EL (cell line): ENCODE measurements around the gene BHLHE40.

Experiments
- DNase-seq: peaks from one replicate; pipeline ENCODE4 v3.0.0-alpha.2; 2016

Gene BHLHE40

GRCh38 chr3:5002871-5003247 lies 23.6 kb downstream of the BHLHE40 start:
- no peak for DNase-seq

DNA sequence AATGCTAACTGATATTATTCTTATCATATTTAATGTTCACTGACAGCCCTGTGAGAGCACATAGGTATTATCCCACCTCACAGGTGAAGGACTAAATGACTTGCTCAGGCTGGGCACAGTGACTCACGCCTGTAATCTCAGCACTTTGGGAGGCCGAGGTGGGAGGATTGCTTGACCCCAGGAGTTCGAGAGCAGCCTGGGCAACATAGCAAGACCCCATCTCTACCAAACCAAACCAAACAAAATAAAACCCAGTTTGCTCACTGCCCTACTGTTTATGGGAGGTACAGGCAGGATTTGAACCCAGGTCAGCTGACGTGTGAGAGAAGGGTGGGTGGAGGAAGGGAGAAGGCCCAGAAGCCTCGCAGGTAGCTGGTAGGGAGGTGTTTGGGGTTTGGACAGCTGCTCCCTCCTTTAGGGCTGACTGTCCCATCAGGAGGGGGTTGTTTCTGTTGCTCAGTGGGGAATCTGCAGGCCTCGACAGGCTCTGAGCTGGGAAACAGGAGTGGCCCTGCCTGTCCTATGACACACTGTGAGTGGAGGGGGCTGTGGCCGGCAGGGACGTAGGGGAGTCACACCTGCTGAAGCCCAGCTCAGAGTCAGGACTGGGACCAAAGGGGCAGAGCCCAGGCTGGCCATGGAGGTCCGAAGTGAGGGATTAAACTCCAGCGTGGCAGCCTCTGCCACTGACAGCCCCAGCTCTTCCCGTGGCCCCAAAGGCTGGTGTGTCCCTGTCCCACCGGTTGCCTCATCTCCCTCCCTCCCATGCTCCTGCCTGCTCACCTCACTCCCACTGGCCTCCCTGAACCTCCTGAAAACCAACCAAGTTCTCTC lies 25.3 kb downstream of the BHLHE40 start:
- no peak for DNase-seq

- DNase-seq, result no peak
Measured at GRCh38 chr3:5005367-5005766, 26.1 kb downstream of the BHLHE40 start.

DNA sequence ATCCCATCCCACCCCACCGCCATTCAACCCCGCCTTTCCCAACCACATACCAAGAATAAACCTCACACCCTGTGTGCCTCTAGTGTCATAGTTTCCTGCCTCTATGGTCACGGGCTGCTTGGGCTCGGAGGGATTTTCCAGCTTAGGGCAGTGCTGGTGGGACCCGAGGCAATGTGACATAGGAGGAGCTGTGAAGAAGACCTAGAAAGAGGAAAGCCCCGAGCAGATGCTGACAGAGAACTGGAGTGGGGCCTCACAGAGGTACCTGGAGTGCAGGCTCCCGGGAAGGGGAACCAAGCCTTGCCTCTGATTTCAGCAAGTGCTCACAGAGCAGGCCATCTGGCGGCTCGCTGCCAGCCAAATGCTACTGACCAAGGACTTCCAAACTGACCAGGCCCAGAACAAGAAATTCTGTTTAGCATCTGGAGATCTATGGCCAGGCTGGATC lies 27.5 kb downstream of the BHLHE40 start:
- no peak for DNase-seq

DNA sequence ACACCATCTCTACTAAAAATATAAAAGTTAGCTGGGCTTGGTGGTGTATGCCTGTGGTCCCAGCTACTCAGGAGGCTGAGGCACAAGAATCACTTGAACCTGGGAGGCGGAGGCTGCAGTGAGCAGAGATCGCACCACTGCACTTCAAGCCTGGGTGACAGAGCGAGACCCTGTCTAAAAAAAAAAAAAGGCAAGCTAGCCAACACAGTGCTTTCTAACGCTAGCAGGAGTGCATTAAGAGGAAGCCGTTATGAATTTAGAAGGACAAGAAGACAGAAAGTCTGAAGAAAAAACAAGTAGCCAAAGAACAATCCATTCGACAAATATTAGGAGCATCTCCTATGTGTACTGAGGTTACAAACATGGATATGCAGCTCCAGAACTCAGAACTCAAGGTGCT lies 28.6 kb downstream of the BHLHE40 start:
- no peak for DNase-seq

DNA sequence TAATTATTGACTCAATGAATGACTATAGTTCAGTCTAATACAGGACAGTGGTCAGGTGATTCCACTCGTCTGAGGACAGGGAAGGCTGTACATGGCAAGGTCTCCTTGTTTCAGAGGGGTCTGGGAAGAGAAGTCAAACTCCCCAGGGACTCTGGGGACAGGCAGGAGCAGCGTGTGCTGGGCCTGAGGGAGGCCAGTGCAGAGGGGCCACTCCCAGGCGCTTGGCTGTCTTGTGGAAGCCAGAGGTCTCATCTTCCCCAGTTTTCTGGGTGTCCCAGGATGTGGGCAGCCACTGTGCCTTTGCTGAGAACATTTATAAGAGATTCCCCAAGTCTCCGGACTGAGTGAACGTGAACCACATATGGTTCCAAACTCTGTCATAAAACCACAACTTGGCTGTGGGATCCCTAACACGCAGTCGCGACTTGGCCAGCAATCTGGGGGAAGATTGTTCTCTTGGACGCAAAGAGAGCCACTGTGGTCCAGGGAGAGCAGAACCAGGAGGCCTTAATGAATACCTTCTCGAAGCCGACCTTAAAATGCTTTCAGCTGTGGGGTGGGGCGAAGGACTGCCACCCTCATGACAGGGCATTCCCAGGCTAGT lies 30.4 kb downstream of the BHLHE40 start:
- DNase-seq, result no peak

DNA sequence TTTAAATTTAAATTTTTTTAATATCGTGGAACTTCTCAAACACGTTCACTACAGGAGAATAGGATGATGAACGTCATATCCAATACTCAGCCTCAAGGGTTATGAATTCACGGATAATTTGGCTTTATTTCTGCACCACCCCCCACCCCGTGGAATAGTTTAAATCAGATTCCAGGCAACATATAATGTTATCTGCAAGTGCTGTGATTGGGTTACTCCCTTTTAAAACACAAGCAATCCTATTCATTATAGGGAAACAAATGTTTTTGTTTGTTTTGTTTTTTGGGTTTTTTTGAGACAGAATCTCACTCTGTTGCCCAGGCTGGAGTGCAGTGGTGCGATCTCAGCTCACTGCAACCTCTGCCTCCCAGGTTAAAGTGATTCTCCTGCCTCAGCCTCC lies 30.9 kb downstream of the BHLHE40 start:
- DNase-seq, result no peak

- DNase-seq, result peak; percentile 26
Measured at GRCh38 chr3:5010706-5011554, 31.7 kb downstream of the BHLHE40 start.

- DNase-seq, result no peak
Measured at GRCh38 chr3:5011555-5012256, 32.5 kb downstream of the BHLHE40 start.

DNA sequence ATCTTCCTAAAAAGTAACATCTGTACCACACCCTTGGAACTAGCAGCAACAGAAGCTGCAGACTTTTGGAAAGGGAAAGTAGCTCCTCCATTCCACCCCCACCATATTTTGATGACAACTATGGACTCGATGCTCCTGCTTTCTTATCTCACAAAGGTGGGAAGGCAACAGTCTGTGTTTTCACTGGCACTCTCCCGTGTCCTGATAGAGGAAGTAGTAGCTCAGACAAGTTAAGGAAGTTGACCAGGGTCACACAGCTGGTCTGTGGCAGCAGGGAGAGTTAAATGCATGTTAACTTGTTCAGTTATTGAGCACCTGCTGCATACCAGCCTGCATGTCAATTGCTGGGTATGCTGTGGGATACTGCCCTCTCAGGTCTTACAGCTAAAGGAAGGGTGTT lies 33.1 kb downstream of the BHLHE40 start:
- no peak for DNase-seq

DNA sequence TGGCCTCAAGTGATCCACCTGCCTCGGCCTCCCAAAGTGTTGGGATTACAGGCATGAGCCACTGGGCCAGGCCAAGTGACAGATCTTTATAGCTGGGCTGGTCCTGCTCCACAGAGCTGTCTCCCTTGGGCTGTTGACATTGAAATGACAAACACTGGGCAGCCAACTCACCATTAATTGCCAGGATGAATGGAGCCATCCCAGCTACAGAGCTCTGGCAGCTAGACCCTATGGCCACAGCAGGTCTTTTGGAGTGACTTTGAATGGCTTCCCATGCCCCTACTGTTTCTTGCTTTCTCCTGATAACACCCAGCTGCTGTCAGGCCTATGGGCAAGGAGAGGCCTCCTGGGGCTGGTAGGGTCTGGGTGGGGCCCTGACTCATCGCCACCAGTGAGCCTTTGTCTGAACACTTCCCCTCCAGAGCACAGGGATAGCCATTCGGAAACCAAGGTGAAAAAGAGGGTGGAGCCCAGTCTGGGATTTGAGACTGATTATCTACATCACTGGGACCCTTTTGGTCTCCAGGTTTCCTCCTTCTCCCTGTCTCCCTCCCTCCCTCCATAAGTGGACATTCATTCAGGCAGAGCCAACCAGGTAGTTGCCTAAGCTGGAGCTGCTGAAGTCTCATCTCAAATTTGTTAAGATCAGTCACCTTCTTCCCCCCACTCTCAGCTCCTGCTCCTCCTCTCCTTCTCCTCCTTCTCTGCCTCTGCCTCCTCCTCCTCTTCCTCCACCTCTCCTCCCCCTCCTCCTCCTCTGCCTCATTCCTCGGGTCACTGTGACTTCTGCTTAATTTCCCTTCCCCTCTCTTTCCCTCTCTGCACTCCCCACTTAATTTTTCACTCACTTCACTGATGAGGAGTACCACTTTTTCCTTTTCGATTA lies 34.0 kb downstream of the BHLHE40 start:
- DNase-seq, result peak; percentile 62

DNA sequence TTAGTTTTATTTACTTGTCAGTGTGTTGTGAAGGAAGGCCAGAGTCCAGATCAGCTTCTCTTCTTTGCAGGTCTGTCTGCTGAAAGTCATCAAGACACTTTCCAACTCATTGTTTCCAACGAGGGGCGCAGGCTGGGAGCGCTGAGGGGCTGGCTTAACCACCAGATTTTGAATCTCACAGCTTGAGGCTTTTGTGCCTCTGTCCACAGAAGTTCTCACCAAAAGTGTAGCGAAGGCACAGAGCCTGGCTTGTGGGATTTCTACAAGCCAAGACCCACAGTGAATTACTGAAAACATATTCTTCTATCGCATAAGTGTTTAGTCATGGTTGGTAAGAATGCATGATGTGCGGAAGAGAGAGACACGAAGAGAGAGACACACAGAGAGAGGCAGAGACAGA lies 35.2 kb downstream of the BHLHE40 start:
- DNase-seq, result no peak

DNA sequence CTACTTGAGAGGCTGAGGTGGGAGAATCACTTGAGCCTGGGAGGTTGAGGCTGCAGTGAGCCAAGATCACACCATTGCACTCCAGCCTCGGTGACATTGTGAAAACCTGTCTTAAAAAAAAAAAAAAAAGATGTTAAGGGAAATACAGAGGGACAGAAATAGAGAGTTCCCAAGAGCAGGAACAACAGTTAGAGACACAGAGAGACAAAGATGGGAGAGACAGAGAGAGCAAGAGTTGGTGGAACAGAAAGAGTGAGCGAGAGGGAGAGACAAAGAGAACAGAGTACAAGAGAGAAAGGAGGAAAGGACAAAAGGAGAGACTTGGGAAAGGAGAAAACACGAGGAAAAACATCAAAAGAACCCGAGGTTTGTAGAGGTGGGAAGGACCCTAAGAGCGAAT lies 35.8 kb downstream of the BHLHE40 start:
- DNase-seq, result no peak

DNA sequence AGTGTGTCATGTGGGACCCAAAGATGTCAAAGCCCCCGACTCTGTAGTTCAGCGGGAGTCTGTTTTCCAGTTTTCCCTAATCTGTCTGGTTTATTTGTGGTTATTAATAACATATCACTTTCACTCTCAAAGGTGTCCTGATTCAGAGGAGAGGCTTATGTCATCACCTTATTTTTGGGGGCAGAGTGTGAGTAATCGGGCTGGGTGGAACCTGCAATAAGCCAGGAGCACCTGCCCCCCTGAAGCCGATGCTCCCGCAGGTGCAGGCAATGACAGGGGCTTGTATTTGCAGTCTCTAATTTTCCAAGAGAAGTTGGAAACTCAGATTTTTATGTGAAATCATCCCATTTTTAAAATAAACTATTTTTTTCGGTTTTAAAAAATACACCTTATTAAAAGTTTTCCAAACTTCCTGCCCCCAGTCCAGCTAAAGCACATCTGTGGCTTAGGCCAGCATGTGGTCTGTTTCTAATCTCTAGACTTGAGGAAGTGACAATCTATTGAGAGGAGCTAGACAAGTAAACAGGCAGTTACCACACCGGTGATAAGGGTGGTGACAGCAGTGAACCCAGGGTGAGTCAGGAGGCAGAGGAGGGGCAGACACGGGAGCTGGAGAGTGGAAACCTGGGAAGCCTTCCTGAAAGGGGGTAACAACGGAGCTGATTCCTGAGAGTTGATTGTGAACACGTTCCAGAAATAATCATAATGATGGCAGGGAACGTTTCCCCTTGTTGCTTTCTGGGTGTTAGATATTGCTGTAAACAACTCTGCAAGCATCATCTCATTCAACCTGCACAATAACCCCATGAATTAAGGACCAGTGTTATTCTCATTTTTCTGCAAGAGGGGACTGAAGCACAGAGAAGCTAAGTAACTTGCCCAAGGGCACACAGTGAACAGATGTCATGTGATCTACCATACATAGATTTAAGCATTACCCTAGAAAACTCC lies 37.2 kb downstream of the BHLHE40 start:
- DNase-seq, result peak; percentile 16

- no peak for DNase-seq
Measured at GRCh38 chr3:5017925-5018531, 38.8 kb downstream of the BHLHE40 start.

DNA sequence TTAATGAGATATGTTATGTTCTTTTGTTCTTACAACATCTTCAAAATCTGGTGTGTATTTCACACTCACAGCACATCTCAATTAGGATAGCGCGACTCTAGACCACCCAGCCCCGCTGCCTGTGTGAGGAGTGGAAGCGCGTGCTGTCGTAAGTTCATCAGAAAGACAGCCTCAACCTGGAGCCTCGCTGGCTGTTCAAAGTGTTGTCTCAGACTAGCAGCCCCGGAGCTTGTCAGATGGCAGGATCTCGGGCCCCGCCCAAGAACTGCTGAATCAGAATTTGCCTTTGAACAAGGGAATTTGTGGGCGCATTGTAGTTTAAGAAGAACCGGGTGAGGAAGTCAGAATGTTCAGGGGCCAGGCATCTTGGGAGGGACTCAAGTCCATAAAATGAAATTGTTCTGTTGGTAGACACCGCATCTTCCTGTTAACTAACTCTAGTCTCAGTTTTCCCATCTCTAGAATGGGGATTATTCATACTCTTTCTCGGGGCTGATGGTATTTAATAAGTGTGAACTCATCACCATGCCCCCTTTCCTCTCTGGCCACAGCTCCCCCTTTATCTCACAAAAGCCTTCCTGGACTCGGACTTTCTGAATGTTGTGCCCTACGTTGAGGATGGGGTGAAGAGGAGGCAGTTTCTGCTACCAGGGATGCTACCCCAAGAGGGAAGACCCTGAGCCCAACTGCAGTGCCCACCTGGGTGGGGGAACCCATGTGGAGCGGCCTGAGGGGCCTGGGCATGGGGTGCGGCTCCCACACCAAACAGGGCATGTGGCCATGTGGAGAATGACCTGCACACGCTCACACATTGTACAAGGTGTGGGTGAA lies 40.4 kb downstream of the BHLHE40 start:
- DNase-seq, result no peak

DNA sequence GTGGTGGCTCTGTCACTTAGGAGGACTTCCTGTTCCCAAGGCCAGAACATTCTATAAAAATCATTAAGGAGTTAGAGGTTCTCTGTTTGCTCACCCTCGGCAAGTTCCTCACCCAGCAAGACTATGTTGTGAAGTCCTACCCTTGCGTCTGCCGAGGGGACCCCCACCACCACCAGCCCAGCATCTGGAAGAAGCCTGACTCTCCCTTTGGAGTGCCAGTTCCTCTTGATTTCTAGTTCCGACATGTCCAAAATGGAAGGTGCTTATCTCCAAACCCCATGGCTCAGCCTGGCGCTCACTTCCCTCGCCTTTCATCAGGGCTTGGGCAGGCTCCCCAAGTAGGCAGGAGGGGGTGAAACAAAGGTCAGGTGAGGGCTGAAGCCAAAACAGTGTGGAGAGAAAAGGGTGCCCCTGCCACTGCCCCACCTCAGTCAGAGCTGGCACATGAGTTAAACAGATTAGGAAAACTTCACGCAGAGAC lies 41.0 kb downstream of the BHLHE40 start:
- DNase-seq, result no peak

DNA sequence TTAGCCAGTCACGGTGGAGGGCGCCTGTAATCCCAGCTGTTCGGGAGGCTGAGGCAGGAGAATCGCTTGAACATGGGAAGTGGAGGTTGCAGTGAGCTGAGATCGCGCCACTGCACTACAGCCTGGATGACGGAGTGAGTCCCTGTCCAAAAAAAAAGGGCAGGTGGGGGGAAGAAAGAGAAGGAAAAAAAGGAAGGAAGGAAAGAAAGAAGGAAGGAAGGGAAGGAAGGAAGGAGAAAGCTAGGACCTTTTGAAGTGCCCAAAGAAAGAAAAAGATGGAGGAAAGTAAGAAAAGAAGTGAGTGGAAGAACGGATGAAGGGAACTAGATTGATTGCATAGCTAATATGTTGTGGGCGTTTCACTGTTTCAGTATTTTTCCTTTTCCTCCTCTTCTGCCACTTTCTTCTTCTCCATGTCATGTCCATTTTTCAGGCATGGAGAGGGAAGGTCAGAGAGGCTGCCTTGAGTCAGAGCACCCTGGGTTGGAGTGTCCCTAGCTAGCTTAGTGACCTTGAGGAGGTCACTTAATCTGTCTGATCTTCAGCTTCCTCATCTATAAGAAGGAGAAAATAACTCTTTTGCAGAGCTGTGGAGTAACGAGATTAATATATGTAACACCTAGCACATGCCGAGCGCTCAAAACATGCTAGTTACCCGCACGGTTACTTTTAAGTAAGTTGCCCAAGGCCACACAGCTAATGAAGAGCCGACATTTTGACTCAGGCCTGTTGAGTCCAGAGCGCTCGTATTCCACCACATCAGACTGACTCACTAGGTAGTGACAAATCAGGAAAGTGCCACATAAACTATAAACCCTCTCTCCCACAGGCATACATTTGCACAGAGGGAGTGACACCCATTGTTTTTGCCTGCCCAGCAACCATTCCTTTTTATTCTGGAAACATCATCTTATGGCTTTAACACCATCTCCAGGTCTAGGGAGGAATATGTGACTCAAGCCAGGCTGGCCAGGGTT lies 42.2 kb downstream of the BHLHE40 start:
- peak; percentile 76 for DNase-seq
